ENCODE measurements around the gene YAF2.

DNA sequence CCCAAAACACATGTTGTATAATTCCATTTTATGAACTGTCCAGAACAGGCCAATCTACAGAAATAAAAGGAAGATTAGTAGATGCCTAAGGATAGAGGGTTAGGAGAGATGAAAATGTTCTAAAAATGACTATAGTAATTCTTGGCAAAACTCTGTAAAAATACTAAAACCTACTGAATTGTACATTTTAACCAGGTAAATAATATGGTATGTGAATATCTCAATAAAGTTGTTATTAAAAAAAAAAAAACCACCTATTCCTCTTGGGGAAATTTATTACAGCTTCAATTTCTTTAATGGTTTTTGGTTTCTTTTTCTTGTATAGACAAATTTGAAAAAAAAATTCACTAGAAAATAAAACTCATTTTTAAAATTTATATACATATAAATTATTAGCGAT lies 33.2 kb downstream of the YAF2 start:
- TF ChIP-seq, protein P1, sequence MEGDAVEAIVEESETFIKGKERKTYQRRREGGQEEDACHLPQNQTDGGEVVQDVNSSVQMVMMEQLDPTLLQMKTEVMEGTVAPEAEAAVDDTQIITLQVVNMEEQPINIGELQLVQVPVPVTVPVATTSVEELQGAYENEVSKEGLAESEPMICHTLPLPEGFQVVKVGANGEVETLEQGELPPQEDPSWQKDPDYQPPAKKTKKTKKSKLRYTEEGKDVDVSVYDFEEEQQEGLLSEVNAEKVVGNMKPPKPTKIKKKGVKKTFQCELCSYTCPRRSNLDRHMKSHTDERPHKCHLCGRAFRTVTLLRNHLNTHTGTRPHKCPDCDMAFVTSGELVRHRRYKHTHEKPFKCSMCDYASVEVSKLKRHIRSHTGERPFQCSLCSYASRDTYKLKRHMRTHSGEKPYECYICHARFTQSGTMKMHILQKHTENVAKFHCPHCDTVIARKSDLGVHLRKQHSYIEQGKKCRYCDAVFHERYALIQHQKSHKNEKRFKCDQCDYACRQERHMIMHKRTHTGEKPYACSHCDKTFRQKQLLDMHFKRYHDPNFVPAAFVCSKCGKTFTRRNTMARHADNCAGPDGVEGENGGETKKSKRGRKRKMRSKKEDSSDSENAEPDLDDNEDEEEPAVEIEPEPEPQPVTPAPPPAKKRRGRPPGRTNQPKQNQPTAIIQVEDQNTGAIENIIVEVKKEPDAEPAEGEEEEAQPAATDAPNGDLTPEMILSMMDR (IDR thresholded peaks at IDR 0.05), result no peak
- TF ChIP-seq POLR2A (IDR thresholded peaks at IDR 0.05), result no peak
